GM19397 (cell line): ENCODE measurements around the gene ARFGEF3.
"Not testable (repeated sequence)": the region's sequence is repeated elsewhere in the genome, so short reads cannot be mapped to it uniquely, and the experiment has no call there.

Experiments
- ATAC-seq: cut with Tn5 transposase; IDR thresholded peaks from one replicate; pipeline ENCODE4 v1.9.1; 2021; ENCODE audit warnings: mild to moderate bottlenecking, moderate library complexity; ENCODE audit not compliant: unreplicated experiment

Gene ARFGEF3

GRCh38 chr6:138339024-138339423 is 177.3 kb downstream of the ARFGEF3 start:
- no peak for ATAC-seq

GRCh38 chr6:138341176-138341575 is 179.4 kb downstream of the ARFGEF3 start:
- no peak for ATAC-seq

GRCh38 chr6:138343112-138343511 is 181.4 kb downstream of the ARFGEF3 start:
- ATAC-seq: no peak

- no peak for ATAC-seq
These were observed 184.0 kb downstream of the ARFGEF3 start for GRCh38 chr6:138345565-138346285.

- ATAC-seq: no peak
These were observed 184.8 kb downstream of the ARFGEF3 start for GRCh38 chr6:138346302-138347195.

GRCh38 chr6:138347864-138348263 is 186.1 kb downstream of the ARFGEF3 start:
- no peak for ATAC-seq

GRCh38 chr6:138349891-138350290 is 188.2 kb downstream of the ARFGEF3 start:
- ATAC-seq: no peak

GRCh38 chr6:138357928-138358327 is 196.2 kb downstream of the ARFGEF3 start:
- no peak for ATAC-seq

GRCh38 chr6:138368684-138369083 is 206.9 kb downstream of the ARFGEF3 start:
- not testable (repeated sequence) for ATAC-seq

GRCh38 chr6:138370631-138371451 is 209.1 kb downstream of the ARFGEF3 start:
- ATAC-seq: no peak

- ATAC-seq: no peak
These were observed 209.6 kb downstream of the ARFGEF3 start for GRCh38 chr6:138371452-138371711.

GRCh38 chr6:138371720-138372119 is 210.0 kb downstream of the ARFGEF3 start:
- no peak for ATAC-seq

GRCh38 chr6:138372711-138373463 is 211.1 kb downstream of the ARFGEF3 start:
- no peak for ATAC-seq

GRCh38 chr6:138374230-138374629 is 212.5 kb downstream of the ARFGEF3 start:
- ATAC-seq: no peak

- no peak for ATAC-seq
These were observed 213.1 kb downstream of the ARFGEF3 start for GRCh38 chr6:138374815-138375214.

- no peak for ATAC-seq
These were observed 215.3 kb downstream of the ARFGEF3 start for GRCh38 chr6:138377042-138377441.

GRCh38 chr6:138377844-138378243 is 216.1 kb downstream of the ARFGEF3 start, which contains the start of gene SMIM28:
Gene SMIM28, plus strand, starts transcription at chr6:138377905. Its CDS starts 168 bp downstream, at chr6:138378073.
- ATAC-seq: no peak

GRCh38 chr6:138378463-138378862 is 216.7 kb downstream of the ARFGEF3 start:
- ATAC-seq: no peak

GRCh38 chr6:138382498-138383265 is 220.9 kb downstream of the ARFGEF3 start:
- no peak for ATAC-seq

GRCh38 chr6:138383776-138384175 is 222.0 kb downstream of the ARFGEF3 start:
- no peak for ATAC-seq
